ENCODE results near the gene C2orf76.

- no peak for TF ChIP-seq CTCF (conservative IDR thresholded peaks at IDR 0.05; ENCODE audit: low read length)
- no peak for TF ChIP-seq EZH2phosphoT487 (IDR thresholded peaks at IDR 0.05; ENCODE audit: borderline replicate concordance)
These were observed 112.0 kb downstream of the C2orf76 start for GRCh38 chr2:119254601-119255080.
